ENCODE measurements around the gene URGCP. TPM values are rescaled to one million over a fixed set of nuclear protein-coding genes. Genes with fewer than 3 reads are reported as not detected.

Gene URGCP
- total RNA-seq, 1 experiment from 2014 or later = 28.0 TPM

GRCh38 chr7:43844662-43845061, 61.7 kb downstream of the URGCP start (continued):
- TF ChIP-seq, protein P1, sequence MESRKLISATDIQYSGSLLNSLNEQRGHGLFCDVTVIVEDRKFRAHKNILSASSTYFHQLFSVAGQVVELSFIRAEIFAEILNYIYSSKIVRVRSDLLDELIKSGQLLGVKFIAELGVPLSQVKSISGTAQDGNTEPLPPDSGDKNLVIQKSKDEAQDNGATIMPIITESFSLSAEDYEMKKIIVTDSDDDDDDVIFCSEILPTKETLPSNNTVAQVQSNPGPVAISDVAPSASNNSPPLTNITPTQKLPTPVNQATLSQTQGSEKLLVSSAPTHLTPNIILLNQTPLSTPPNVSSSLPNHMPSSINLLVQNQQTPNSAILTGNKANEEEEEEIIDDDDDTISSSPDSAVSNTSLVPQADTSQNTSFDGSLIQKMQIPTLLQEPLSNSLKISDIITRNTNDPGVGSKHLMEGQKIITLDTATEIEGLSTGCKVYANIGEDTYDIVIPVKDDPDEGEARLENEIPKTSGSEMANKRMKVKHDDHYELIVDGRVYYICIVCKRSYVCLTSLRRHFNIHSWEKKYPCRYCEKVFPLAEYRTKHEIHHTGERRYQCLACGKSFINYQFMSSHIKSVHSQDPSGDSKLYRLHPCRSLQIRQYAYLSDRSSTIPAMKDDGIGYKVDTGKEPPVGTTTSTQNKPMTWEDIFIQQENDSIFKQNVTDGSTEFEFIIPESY (IDR thresholded peaks at IDR 0.05; ENCODE audit: extremely low read depth, insufficient replicate concordance, low read length) = no peak
- TF ChIP-seq JUND (IDR thresholded peaks at IDR 0.05) (no peak), RAD21 (IDR thresholded peaks at IDR 0.05; ENCODE audit: low read depth) (no peak), CEBPB (IDR thresholded peaks at IDR 0.05; ENCODE audit: low read depth) (no peak), SIN3A (IDR thresholded peaks at IDR 0.05; ENCODE audit: low read depth) (no peak), EZH2 (IDR thresholded peaks at IDR 0.05) (no peak), FOSL1 (IDR thresholded peaks at IDR 0.05; ENCODE audit: low read depth) (no peak)
- TF ChIP-seq, protein P2, sequence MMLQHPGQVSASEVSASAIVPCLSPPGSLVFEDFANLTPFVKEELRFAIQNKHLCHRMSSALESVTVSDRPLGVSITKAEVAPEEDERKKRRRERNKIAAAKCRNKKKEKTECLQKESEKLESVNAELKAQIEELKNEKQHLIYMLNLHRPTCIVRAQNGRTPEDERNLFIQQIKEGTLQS (IDR thresholded peaks at IDR 0.05) = no peak

DNA sequence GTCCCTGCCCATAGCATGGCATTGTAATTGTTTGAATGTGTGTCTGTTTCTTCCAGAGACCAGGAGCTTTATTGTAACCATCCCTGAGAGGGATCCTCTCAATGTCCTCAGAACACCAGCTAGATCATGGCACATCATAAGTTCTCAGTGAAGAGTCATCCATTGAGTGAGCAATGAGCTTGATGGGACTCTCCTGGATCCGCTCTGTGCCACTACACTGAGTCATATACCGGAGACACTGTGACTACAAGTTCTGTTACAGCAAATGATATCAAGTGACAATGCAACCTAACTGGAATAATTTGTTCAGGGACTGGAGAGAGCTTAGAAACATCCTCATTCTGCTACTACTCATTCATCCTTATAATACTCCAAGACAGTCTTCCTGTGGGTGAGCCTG, 62.1 kb downstream of the URGCP start:
- Histone ChIP-seq H3K9me3 (ENCODE audit: control insufficient read depth in 1 of 2, insufficient read depth in 1 of 2, low read depth in 1 of 2, low read length in 2 of 2) (no peaks in the 10 kb centered on the region), H2AFZ (ENCODE audit: low read depth, low read length, poor library complexity, severe bottlenecking) (no peak overlapping the region), H3K27ac (ENCODE audit: low read depth, low read length) (no peak overlapping the region), H3K79me2 (ENCODE audit: insufficient read depth, low read length) (no peaks in the 10 kb centered on the region), H3K9ac (ENCODE audit: low read length) (no peak overlapping the region), H3K4me3 (replicated peaks in 1 of 2; ENCODE audit: low read depth in 1 of 2, low read length in 2 of 2) (no peak overlapping the region), H3K27me3 (ENCODE audit: insufficient read depth, low read length) (no peaks in the 10 kb centered on the region), H3K9me2 (ENCODE audit: insufficient read depth) (no peaks in the 10 kb centered on the region), H4K20me1 (ENCODE audit: insufficient read depth) (no peaks in the 10 kb centered on the region), H3K4me1 (ENCODE audit: control insufficient read depth in 1 of 2, insufficient read depth in 2 of 2, low read length in 2 of 2) (no peaks in the 10 kb centered on the region), H3K4me2 (ENCODE audit: low read length) (no peak overlapping the region), H3K36me3 (ENCODE audit: control insufficient read depth in 1 of 2, insufficient read depth in 2 of 2, low read length in 2 of 2) (no peaks in the 10 kb centered on the region)
- ChIA-PET CTCF (interaction anchor here (0.6 to 0.8 kb wide), 2 partner anchors 113 to 262 kb away, joined by 3 read pairs; partner anchors contain the start of gene STK17A), RAD21 (ENCODE audit: low non-redundant PET in 1 of 2, low total read pairs in 2 of 2, uncharacterized antibody in 2 of 2, unreplicated experiment in 2 of 2) (no interaction called here), POLR2A (no interaction called here)
- no peak for ATAC-seq
- no peak for DNase-seq (ENCODE audit: low read depth, low spot score)
- no TSS peak for BruUV-seq (replicated peaks)
- intact Hi-C loops (cut with micrococcal nuclease) = no loop called here
- TF ChIP-seq CEBPB (IDR thresholded peaks at IDR 0.05; ENCODE audit: low read depth) (no peak), FOSL1 (IDR thresholded peaks at IDR 0.05; ENCODE audit: low read depth) (no peak), ZFX (IDR thresholded peaks at IDR 0.05) (no peak)
- TF ChIP-seq, protein P1 (IDR thresholded peaks at IDR 0.05; ENCODE audit: extremely low read depth, insufficient replicate concordance, low read length) = no peak

Data from HCT116 (cell line).